ENCODE measurements around the gene ELP1. TPM values are rescaled to one million over a fixed set of nuclear protein-coding genes. Genes with fewer than 3 reads are reported as not detected.
"Not testable (repeated sequence)": the region's sequence is repeated elsewhere in the genome, so short reads cannot be mapped to it uniquely, and the experiment has no call there.

Gene ELP1
- total RNA-seq, 1 experiment from 2014 or later: 29.1 TPM

DNA sequence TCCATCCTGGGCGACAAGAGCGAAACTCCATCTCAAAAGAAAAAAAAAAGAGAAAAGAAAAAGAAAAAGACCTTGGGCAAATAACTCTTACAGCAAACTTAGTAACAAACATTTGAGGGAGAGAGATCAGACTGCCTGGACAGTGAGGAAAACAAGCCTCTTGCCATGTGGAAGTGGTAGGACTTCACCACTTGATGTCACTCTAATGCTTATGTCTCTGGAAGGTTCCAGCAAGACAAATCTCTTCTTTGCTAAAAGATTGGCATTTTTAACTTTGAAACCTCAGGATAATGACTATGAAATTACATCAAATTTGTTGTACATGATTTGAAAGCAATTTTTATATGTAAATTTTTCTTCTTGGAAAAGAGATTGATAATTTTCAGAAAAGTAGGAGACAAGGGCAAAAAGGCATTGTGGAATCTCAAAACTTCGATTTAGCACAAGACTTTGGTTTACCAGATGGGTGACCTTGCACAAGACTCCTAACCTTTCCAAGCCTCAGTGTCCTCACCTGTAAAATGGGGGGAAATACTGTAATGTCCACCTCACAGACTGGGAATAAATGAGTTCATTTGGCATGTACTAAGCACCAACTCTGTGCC lies 83.5 kb downstream of the ELP1 start:
- Mint-ChIP-seq H3K36me3 (ENCODE audit: insufficient read depth, unreplicated experiment) (no peaks in the 10 kb centered on the region), H3K27me3 (ENCODE audit: insufficient read depth, unreplicated experiment) (no peaks in the 10 kb centered on the region), H3K9me3 (ENCODE audit: unreplicated experiment) (no peaks in the 10 kb centered on the region), H3K4me1 (ENCODE audit: low read depth, unreplicated experiment) (peaks cover 10% of the 10 kb centered on the region), H3K27ac (ENCODE audit: unreplicated experiment) (no peak overlapping the region), H3K4me3 (ENCODE audit: unreplicated experiment) (no peak overlapping the region)
- TF ChIP-seq, protein P1, sequence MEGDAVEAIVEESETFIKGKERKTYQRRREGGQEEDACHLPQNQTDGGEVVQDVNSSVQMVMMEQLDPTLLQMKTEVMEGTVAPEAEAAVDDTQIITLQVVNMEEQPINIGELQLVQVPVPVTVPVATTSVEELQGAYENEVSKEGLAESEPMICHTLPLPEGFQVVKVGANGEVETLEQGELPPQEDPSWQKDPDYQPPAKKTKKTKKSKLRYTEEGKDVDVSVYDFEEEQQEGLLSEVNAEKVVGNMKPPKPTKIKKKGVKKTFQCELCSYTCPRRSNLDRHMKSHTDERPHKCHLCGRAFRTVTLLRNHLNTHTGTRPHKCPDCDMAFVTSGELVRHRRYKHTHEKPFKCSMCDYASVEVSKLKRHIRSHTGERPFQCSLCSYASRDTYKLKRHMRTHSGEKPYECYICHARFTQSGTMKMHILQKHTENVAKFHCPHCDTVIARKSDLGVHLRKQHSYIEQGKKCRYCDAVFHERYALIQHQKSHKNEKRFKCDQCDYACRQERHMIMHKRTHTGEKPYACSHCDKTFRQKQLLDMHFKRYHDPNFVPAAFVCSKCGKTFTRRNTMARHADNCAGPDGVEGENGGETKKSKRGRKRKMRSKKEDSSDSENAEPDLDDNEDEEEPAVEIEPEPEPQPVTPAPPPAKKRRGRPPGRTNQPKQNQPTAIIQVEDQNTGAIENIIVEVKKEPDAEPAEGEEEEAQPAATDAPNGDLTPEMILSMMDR (IDR thresholded peaks at IDR 0.05; ENCODE audit: insufficient read depth in 1 of 2, low read depth in 1 of 2, low read length in 1 of 2, severe bottlenecking in 1 of 2, unreplicated experiment in 1 of 2): peak; percentile 23 to 56
- Histone ChIP-seq H3K27me3 (replicated peaks; ENCODE audit: control insufficient read depth, insufficient read depth, low read length) (no peaks in the 10 kb centered on the region), H3K9me3 (no peaks in the 10 kb centered on the region), H3K36me3 (ENCODE audit: control insufficient read depth, insufficient read depth, low read length) (no peaks in the 10 kb centered on the region), H3K4me3 (ENCODE audit: low read depth, low read length) (no peak overlapping the region), H3K4me1 (peaks cover 7% of the 10 kb centered on the region)
- CTCF ChIA-PET: interaction anchor here (1.3 kb wide), 1 partner anchor 104 kb away, joined by 3 read pairs; no protein-coding TSS in a partner anchor
- BruUV-seq (replicated peaks): no TSS peak
- DNase-seq: peak in 1 of 2 experiments; percentile 17
- intact Hi-C loops (cut with micrococcal nuclease; ENCODE audit: unreplicated experiment): loop anchor here (1.0 to 5.0 kb wide), 4 partner anchors 19 to 104 kb away; partner anchors contain the start of genes ABITRAM and ELP1
- POLR2A ChIA-PET: no interaction called here

DNA sequence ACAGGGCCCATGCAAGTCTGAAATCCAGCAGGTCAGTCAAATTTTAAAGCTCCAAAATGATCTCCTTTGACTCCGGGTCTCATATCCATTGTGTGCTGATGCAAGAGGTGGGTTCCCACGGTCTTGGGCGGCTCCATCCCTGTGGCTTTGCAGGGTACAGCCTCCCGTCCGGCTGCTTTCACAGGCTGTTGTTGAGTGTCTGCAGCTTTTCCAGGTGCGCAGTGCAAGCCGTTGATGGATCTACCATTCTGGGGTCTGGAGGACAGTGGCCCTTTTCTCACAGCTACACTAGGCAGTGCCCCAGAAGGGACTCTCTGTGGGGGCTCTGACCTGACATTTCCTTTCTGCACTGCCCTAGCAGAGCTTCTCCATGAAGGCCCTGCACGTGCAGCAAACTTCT lies 85.6 kb downstream of the ELP1 start:
- BruUV-seq (replicated peaks); H3K9me3 Mint-ChIP-seq (ENCODE audit: unreplicated experiment); H3K4me3 ChIP-seq (ENCODE audit: low read depth, low read length); H3K27me3 ChIP-seq (replicated peaks; ENCODE audit: control insufficient read depth, insufficient read depth, low read length); POLR2A ChIA-PET; H3K9me3 ChIP-seq; H3K36me3 Mint-ChIP-seq (ENCODE audit: insufficient read depth, unreplicated experiment); H3K27ac Mint-ChIP-seq (ENCODE audit: unreplicated experiment); CTCF ChIA-PET; H3K4me3 Mint-ChIP-seq (ENCODE audit: unreplicated experiment); intact Hi-C loops (cut with micrococcal nuclease; ENCODE audit: unreplicated experiment); DNase-seq; H3K27me3 Mint-ChIP-seq (ENCODE audit: insufficient read depth, unreplicated experiment); H3K36me3 ChIP-seq (ENCODE audit: control insufficient read depth, insufficient read depth, low read length); H3K4me1 Mint-ChIP-seq (ENCODE audit: low read depth, unreplicated experiment); H3K4me1 ChIP-seq: not testable (repeated sequence)

DNA sequence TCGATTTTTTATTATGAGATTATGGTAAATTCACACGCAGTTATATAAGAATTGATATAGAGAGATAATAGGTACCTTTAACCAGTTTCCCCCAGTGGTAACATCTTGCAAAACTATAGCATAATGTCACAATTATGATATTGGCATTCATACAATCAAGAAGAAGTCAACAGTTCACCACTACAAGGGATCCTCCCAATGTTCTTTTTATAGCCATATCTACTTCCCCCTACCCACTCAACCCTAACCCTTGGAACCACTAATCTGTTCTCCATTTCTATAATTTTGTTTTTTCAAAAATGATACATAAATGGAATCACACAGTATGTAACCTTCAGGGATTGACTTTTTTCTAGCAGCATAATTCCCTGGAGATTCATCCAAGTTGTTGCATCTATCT lies 88.0 kb downstream of the ELP1 start:
- DNase-seq: no peak
- intact Hi-C loops (cut with micrococcal nuclease; ENCODE audit: unreplicated experiment): no loop called here
- no peaks in the 10 kb centered on the region for H3K4me1 Mint-ChIP-seq (ENCODE audit: low read depth, unreplicated experiment)
- Histone ChIP-seq H3K4me1 (no peaks in the 10 kb centered on the region), H3K4me3 (ENCODE audit: low read depth, low read length) (no peak overlapping the region), H3K27me3 (replicated peaks; ENCODE audit: control insufficient read depth, insufficient read depth, low read length) (no peaks in the 10 kb centered on the region), H3K9me3 (no peaks in the 10 kb centered on the region), H3K36me3 (ENCODE audit: control insufficient read depth, insufficient read depth, low read length) (no peaks in the 10 kb centered on the region)
- ChIA-PET CTCF (no interaction called here), POLR2A (no interaction called here)
- no peaks in the 10 kb centered on the region for H3K27me3 Mint-ChIP-seq (ENCODE audit: insufficient read depth, unreplicated experiment)
- H3K36me3 Mint-ChIP-seq (ENCODE audit: insufficient read depth, unreplicated experiment): no peaks in the 10 kb centered on the region
- no peak overlapping the region for H3K4me3 Mint-ChIP-seq (ENCODE audit: unreplicated experiment)
- no peaks in the 10 kb centered on the region for H3K9me3 Mint-ChIP-seq (ENCODE audit: unreplicated experiment)
- no TSS peak for BruUV-seq (replicated peaks)
- TF ChIP-seq, protein P1 (IDR thresholded peaks at IDR 0.05; ENCODE audit: insufficient read depth in 1 of 2, low read depth in 1 of 2, low read length in 1 of 2, severe bottlenecking in 1 of 2, unreplicated experiment in 1 of 2): no peak
- H3K27ac Mint-ChIP-seq (ENCODE audit: unreplicated experiment): no peak overlapping the region

All from Caco-2 (cell line).